ENCODE measurements around the gene GLCE. TPM values are rescaled to one million over a fixed set of nuclear protein-coding genes. Genes with fewer than 3 reads are reported as not detected.
"Not testable (repeated sequence)": the region's sequence is repeated elsewhere in the genome, so short reads cannot be mapped to it uniquely, and the experiment has no call there.

GLCE gene
- total RNA-seq, 4 donors from 2014 or later, result 33.8 to 50.7 (median 43.8) TPM

DNA sequence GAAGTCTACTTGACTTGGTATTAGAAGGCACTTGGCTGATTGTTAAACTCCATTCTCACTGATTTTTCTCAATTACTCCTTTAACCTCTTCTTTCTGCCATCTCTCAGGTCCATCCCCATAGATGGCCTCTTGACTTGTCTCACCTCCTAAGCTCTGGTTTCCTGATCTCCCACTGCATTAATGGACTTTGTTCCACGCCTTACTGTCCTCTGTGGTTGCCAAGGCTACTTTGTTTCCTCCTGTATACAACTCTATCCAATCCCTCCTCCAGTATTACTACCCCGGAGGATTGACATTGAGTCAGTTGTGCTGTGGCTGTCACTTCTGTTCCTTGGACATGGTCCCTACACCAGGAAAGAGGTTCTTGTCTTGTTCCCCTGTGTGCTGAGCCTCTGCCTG, 10.6 kb upstream of the GLCE start:
- TF ChIP-seq, protein P1, sequence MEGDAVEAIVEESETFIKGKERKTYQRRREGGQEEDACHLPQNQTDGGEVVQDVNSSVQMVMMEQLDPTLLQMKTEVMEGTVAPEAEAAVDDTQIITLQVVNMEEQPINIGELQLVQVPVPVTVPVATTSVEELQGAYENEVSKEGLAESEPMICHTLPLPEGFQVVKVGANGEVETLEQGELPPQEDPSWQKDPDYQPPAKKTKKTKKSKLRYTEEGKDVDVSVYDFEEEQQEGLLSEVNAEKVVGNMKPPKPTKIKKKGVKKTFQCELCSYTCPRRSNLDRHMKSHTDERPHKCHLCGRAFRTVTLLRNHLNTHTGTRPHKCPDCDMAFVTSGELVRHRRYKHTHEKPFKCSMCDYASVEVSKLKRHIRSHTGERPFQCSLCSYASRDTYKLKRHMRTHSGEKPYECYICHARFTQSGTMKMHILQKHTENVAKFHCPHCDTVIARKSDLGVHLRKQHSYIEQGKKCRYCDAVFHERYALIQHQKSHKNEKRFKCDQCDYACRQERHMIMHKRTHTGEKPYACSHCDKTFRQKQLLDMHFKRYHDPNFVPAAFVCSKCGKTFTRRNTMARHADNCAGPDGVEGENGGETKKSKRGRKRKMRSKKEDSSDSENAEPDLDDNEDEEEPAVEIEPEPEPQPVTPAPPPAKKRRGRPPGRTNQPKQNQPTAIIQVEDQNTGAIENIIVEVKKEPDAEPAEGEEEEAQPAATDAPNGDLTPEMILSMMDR (IDR thresholded peaks at IDR 0.05), result no peak
- peak in 1 of 2 donors; percentile 13 for TF ChIP-seq POLR2A (IDR thresholded peaks at IDR 0.05)
- Histone ChIP-seq H3K27ac (no peak overlapping the region), H3K4me3 (no peak overlapping the region)

DNA sequence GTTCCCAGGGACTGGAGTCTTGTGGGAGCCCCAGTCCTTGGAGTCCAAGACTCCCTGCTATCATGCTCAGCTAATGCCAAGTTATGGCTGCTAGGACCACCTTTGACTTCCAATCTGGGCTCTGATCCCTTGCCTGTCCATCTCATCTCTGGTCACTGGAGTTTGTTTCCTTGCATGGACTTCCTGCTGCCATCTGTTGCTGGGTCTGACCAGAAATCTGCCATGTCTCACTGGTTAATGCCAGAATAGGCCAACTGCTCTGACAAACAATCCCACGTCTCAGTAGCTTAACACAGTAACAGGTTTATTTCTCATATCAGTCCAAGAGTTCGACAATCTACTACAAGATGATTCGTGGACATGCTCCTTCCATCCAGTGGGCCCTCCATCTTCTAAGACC, 10.1 kb upstream of the GLCE start:
- no peaks in the 10 kb centered on the region for H3K27me3 ChIP-seq
- no peaks in the 10 kb centered on the region for H3K36me3 ChIP-seq
- no peak for TF ChIP-seq POLR2A (IDR thresholded peaks at IDR 0.05)
- TF ChIP-seq, protein P1 (IDR thresholded peaks at IDR 0.05), result no peak
- H3K27ac ChIP-seq, result no peak overlapping the region
- no peaks in the 10 kb centered on the region for H3K4me1 ChIP-seq
- H3K4me3 ChIP-seq, result no peak overlapping the region
- no peak for DNase-seq
- no peaks in the 10 kb centered on the region for H3K9me3 ChIP-seq

More for the DNA sequence above, 10.6 kb upstream of the GLCE start:
- Histone ChIP-seq H3K9me3 (no peaks in the 10 kb centered on the region), H3K27me3 (no peaks in the 10 kb centered on the region), H3K36me3 (no peaks in the 10 kb centered on the region), H3K4me1 (peaks cover 0 to under 1% (median 0%) of the 10 kb centered on the region in 4 donors)
- peak in 1 of 3 donors; percentile 58 for DNase-seq

DNA sequence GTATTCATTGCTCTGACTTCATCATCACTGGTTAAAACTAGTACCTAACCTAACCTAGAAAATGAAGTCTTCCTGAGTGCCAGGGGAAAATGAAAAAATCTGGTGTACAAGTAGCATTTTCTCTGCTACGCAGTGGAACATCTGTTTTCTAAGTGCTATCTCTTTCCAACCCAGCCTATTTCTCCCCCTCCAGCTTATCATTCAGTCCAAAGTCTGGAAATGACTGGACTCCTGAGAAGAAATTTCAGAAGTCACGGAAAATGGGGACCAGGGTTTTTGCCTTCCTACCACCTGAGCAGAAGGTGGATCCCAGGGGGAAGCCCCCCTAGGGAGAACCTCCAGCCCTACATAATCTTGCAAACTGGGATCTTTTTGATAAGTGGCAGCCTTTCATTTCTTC, 9.6 kb upstream of the GLCE start:
- Histone ChIP-seq H3K27me3 (no peaks in the 10 kb centered on the region), H3K4me1 (no peaks in the 10 kb centered on the region), H3K36me3 (no peaks in the 10 kb centered on the region), H3K4me3 (no peak overlapping the region), H3K9me3 (no peaks in the 10 kb centered on the region), H3K27ac (no peak overlapping the region)
- TF ChIP-seq, protein P1 (IDR thresholded peaks at IDR 0.05), result no peak
- no peak for TF ChIP-seq POLR2A (IDR thresholded peaks at IDR 0.05)
- DNase-seq, result no peak

DNA sequence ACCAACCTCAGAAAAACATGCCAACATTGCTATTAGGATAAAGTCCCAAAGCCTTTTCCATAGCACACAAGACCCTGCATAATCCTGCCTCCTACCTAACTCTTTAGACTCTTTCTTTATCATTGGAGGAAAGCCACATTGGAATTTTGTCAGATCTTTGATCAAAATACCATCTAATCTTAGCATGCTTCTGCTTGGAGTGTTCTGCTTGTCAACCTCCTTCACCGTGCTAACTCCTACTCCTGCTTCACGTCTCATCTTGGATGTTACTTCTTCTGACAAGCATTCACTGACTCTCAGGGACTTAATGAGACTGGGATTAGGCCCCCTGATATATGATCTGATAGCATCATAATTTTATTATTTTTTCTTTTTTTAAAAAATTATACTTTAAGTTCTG, 7.4 kb upstream of the GLCE start:
- H3K27me3 ChIP-seq, result no peaks in the 10 kb centered on the region
- H3K4me3 ChIP-seq, result no peak overlapping the region
- no peak for TF ChIP-seq POLR2A (IDR thresholded peaks at IDR 0.05)
- TF ChIP-seq, protein P1 (IDR thresholded peaks at IDR 0.05), result no peak
- H3K9me3 ChIP-seq, result no peaks in the 10 kb centered on the region
- H3K27ac ChIP-seq, result no peak overlapping the region
- H3K4me1 ChIP-seq, result no peaks in the 10 kb centered on the region
- no peaks in the 10 kb centered on the region for H3K36me3 ChIP-seq
- no peak for DNase-seq

DNA sequence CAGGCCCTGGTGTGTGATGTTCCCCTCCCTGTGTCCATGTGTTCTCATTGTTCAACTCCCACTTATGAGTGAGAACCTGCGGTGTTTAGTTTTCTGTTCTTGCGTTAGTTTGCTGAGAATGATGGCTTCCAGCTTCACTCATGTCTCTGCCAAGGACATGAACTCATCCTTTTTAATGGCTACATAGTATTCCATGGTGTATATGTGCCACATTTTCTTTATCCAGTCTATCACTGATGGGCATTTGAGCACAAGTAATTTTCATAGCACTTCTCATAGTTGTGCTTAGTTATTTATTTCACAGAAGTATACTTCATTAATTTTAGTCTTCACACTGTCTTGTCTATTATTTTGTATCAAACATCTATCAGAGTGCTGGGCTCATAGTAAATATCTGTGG, 6.8 kb upstream of the GLCE start:
- not testable (repeated sequence) for H3K9me3 ChIP-seq, H3K4me1 ChIP-seq, DNase-seq, H3K27ac ChIP-seq, H3K27me3 ChIP-seq, H3K4me3 ChIP-seq, H3K36me3 ChIP-seq

DNA sequence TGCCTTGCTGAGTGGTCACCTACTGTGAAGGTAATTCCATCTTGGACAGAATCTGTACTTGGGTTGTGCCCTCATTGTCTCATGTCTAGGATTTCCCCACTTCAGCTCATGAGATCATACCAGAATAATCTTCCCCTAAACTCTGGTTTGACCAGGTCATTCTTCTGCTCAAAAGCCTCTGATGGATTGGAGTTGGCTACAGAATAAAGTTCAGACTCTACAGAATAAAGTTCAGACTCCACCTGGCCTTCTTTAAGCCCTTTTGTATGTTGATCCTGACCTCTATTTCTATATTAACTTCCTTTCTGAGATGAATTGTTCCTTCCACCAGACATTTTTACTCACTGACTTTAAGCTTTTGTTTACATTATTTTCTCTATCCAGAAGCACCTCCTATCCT, 6.4 kb upstream of the GLCE start:
- H3K27ac ChIP-seq, result no peak overlapping the region
- no peak for TF ChIP-seq POLR2A (IDR thresholded peaks at IDR 0.05)
- TF ChIP-seq, protein P1 (IDR thresholded peaks at IDR 0.05), result no peak
- H3K36me3 ChIP-seq, result no peaks in the 10 kb centered on the region
- H3K4me1 ChIP-seq, result no peaks in the 10 kb centered on the region
- no peaks in the 10 kb centered on the region for H3K9me3 ChIP-seq
- no peak for DNase-seq
- H3K27me3 ChIP-seq, result no peaks in the 10 kb centered on the region
- H3K4me3 ChIP-seq, result no peak overlapping the region

All from Peyer's patch (tissue), 4 donors.